ENCODE data around the gene CNTRL.

DNA sequence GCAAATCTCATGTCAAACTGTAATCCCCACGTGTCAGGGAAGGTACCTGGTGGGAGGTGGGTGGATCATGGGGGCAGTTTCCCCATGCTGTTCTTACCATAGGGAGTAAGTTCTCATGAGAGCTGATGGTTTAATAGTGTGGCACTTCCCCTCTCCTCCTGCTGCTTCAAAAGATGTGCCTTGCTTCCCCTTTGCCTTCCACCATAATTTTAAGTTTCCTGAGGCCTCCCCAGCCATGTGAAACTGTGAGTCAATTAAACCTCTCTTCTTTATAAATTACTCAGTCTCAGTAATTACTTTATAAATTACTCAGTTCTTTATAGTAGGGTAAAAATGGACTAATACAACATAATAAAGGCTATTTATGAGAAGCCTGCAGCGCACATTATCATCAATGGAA is 7.1 kb upstream of the CNTRL start:
- TF ChIP-seq, protein P1, sequence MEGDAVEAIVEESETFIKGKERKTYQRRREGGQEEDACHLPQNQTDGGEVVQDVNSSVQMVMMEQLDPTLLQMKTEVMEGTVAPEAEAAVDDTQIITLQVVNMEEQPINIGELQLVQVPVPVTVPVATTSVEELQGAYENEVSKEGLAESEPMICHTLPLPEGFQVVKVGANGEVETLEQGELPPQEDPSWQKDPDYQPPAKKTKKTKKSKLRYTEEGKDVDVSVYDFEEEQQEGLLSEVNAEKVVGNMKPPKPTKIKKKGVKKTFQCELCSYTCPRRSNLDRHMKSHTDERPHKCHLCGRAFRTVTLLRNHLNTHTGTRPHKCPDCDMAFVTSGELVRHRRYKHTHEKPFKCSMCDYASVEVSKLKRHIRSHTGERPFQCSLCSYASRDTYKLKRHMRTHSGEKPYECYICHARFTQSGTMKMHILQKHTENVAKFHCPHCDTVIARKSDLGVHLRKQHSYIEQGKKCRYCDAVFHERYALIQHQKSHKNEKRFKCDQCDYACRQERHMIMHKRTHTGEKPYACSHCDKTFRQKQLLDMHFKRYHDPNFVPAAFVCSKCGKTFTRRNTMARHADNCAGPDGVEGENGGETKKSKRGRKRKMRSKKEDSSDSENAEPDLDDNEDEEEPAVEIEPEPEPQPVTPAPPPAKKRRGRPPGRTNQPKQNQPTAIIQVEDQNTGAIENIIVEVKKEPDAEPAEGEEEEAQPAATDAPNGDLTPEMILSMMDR (IDR thresholded peaks at IDR 0.05; ENCODE audit: low read depth, low read length, missing input control) = no peak
- TF ChIP-seq YY1 (IDR thresholded peaks at IDR 0.05) = no peak
- no peak for TF ChIP-seq FOXA1 (IDR thresholded peaks at IDR 0.05)
- TF ChIP-seq SP1 (IDR thresholded peaks at IDR 0.05) = no peak
- TF ChIP-seq TAF1 (conservative IDR thresholded peaks at IDR 0.05) = no peak
- TF ChIP-seq, protein P2, sequence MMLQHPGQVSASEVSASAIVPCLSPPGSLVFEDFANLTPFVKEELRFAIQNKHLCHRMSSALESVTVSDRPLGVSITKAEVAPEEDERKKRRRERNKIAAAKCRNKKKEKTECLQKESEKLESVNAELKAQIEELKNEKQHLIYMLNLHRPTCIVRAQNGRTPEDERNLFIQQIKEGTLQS (IDR thresholded peaks at IDR 0.05) = no peak
- TF ChIP-seq, protein P3, sequence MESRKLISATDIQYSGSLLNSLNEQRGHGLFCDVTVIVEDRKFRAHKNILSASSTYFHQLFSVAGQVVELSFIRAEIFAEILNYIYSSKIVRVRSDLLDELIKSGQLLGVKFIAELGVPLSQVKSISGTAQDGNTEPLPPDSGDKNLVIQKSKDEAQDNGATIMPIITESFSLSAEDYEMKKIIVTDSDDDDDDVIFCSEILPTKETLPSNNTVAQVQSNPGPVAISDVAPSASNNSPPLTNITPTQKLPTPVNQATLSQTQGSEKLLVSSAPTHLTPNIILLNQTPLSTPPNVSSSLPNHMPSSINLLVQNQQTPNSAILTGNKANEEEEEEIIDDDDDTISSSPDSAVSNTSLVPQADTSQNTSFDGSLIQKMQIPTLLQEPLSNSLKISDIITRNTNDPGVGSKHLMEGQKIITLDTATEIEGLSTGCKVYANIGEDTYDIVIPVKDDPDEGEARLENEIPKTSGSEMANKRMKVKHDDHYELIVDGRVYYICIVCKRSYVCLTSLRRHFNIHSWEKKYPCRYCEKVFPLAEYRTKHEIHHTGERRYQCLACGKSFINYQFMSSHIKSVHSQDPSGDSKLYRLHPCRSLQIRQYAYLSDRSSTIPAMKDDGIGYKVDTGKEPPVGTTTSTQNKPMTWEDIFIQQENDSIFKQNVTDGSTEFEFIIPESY (IDR thresholded peaks at IDR 0.05) = no peak
- TF ChIP-seq, protein P4, sequence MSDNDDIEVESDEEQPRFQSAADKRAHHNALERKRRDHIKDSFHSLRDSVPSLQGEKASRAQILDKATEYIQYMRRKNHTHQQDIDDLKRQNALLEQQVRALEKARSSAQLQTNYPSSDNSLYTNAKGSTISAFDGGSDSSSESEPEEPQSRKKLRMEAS (IDR thresholded peaks at IDR 0.05) = no peak
- TF ChIP-seq, protein P5, sequence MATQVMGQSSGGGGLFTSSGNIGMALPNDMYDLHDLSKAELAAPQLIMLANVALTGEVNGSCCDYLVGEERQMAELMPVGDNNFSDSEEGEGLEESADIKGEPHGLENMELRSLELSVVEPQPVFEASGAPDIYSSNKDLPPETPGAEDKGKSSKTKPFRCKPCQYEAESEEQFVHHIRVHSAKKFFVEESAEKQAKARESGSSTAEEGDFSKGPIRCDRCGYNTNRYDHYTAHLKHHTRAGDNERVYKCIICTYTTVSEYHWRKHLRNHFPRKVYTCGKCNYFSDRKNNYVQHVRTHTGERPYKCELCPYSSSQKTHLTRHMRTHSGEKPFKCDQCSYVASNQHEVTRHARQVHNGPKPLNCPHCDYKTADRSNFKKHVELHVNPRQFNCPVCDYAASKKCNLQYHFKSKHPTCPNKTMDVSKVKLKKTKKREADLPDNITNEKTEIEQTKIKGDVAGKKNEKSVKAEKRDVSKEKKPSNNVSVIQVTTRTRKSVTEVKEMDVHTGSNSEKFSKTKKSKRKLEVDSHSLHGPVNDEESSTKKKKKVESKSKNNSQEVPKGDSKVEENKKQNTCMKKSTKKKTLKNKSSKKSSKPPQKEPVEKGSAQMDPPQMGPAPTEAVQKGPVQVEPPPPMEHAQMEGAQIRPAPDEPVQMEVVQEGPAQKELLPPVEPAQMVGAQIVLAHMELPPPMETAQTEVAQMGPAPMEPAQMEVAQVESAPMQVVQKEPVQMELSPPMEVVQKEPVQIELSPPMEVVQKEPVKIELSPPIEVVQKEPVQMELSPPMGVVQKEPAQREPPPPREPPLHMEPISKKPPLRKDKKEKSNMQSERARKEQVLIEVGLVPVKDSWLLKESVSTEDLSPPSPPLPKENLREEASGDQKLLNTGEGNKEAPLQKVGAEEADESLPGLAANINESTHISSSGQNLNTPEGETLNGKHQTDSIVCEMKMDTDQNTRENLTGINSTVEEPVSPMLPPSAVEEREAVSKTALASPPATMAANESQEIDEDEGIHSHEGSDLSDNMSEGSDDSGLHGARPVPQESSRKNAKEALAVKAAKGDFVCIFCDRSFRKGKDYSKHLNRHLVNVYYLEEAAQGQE (IDR thresholded peaks at IDR 0.05) = no peak
- TF ChIP-seq RXRA (IDR thresholded peaks at IDR 0.05) = no peak
- TF ChIP-seq JUND (IDR thresholded peaks at IDR 0.05) = no peak

Data from liver (tissue), 3 donors.